ENCODE results near the gene ZBTB16. TPM values are rescaled to one million over a fixed set of nuclear protein-coding genes. Genes with fewer than 3 reads are reported as not detected.
A peak's percentile ranks its signal among the peaks of the same experiment; 100 is the strongest.

ZBTB16 gene
- total and polyA plus RNA-seq, 3 donors from 2014 or later = 11.4 to 88.5 (median 51.5) TPM

DNA sequence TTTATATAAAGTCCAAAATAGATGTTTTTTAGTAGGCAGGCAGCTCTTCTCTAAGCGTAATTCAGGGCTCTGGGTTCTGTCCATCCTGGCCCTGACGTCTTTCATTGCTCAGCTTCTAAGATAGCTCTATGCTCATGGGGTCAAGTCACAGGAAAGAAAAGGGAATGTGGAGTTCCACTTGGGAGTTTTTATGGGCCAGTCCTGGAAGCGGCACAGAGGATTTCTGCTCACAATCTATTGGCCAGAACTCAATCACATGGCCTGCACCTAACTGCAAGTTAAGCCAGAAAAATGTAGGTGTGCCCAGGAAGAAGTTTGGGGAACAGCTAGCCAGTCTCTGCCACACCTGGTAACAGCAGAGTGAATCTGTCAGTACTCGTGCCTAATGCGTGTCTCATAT is 7.4 kb upstream of the ZBTB16 start:
- DNase-seq = no peak

GRCh38 chr11:114053406-114053805 is 6.1 kb upstream of the ZBTB16 start:
- no peak for DNase-seq
- Histone ChIP-seq H3K27me3 (no peaks in the 10 kb centered on the region), H3K36me3 (ENCODE audit: low read depth, missing control alignments) (no peaks in the 10 kb centered on the region), H3K9me3 (no peaks in the 10 kb centered on the region), H3K4me3 (no peak overlapping the region), H3K27ac (no peak overlapping the region), H3K4me1 (peaks cover 16% of the 10 kb centered on the region)
- 89 to 96% methylated on average over 2 of the region's 2 CpGs for whole genome bisulfite sequencing, 2 donors
- TF ChIP-seq, protein P1, sequence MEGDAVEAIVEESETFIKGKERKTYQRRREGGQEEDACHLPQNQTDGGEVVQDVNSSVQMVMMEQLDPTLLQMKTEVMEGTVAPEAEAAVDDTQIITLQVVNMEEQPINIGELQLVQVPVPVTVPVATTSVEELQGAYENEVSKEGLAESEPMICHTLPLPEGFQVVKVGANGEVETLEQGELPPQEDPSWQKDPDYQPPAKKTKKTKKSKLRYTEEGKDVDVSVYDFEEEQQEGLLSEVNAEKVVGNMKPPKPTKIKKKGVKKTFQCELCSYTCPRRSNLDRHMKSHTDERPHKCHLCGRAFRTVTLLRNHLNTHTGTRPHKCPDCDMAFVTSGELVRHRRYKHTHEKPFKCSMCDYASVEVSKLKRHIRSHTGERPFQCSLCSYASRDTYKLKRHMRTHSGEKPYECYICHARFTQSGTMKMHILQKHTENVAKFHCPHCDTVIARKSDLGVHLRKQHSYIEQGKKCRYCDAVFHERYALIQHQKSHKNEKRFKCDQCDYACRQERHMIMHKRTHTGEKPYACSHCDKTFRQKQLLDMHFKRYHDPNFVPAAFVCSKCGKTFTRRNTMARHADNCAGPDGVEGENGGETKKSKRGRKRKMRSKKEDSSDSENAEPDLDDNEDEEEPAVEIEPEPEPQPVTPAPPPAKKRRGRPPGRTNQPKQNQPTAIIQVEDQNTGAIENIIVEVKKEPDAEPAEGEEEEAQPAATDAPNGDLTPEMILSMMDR (IDR thresholded peaks at IDR 0.05) = no peak
- no peak for TF ChIP-seq POLR2A (IDR thresholded peaks at IDR 0.05)
- intact Hi-C loops (cut with DNase I; ENCODE audit: low total_unique reads) = no loop called here

More for the DNA sequence above, 7.4 kb upstream of the ZBTB16 start:
- Histone ChIP-seq H3K27ac (no peak overlapping the region), H3K4me3 (no peak overlapping the region), H3K9me3 (no peaks in the 10 kb centered on the region), H3K27me3 (no peaks in the 10 kb centered on the region), H3K4me1 (peaks cover 5% of the 10 kb centered on the region), H3K36me3 (ENCODE audit: low read depth, missing control alignments) (no peaks in the 10 kb centered on the region)
- TF ChIP-seq POLR2A (IDR thresholded peaks at IDR 0.05) = no peak
- TF ChIP-seq, protein P1 (IDR thresholded peaks at IDR 0.05) = no peak
- intact Hi-C loops (cut with DNase I; ENCODE audit: low total_unique reads) = no loop called here
- 74 to 77% methylated on average over 5 of the region's 5 CpGs for WGBS, 2 donors

DNA sequence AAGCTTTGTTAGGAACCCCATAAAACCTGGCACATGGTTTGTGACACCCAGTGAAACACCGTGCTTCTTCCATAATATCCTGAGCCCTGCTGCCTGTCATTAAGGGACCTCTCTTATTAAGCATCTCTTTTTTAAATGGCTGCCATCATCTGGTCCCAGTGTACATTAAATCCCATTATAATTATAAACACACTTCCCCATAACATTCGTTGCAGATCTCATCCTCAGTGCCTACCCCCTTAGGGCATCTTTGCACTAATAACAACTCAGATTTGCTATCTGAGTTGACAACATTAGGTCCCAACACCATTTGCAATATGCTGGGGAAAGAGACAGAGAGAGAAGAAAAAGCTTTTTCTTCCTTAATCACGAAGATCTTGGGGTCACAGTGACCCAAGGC is 4.7 kb upstream of the ZBTB16 start:
- Histone ChIP-seq H3K27ac (no peak overlapping the region), H3K36me3 (ENCODE audit: low read depth, missing control alignments) (no peaks in the 10 kb centered on the region), H3K4me1 (peaks cover 19% of the 10 kb centered on the region), H3K27me3 (no peaks in the 10 kb centered on the region), H3K9me3 (no peaks in the 10 kb centered on the region), H3K4me3 (no peak overlapping the region)
- TF ChIP-seq, protein P1 (IDR thresholded peaks at IDR 0.05) = no peak
- no peak for TF ChIP-seq POLR2A (IDR thresholded peaks at IDR 0.05)
- WGBS, 2 donors = 82 to 85% methylated on average over 3 of the region's 3 CpGs
- no peak for DNase-seq
- intact Hi-C loops (cut with DNase I; ENCODE audit: low total_unique reads) = no loop called here

DNA sequence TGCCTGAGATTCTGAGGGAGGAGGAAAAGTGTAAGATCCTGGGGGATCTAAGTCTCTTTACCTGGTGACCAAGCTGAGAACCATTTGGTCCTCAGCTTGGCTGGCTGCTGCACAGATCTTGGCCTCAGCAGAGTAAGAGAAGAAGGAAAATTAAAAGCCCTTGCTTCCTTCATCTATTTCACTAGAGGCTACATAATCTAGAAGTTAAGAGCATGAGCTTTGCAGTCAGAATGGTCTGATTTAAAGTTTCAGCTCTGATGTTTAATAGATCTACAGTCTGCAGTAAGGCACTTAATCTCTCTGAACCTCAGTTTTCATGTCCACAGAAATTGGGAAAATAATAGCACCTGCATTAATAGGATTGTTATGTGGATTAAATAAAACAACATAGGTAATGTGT is 3.1 kb upstream of the ZBTB16 start:
- H3K4me1 ChIP-seq = peaks cover 19% of the 10 kb centered on the region
- intact Hi-C loops (cut with DNase I; ENCODE audit: low total_unique reads) = no loop called here

GRCh38 chr11:114057147-114057546 is 2.4 kb upstream of the ZBTB16 start:
- peaks cover 19% of the 10 kb centered on the region for H3K4me1 ChIP-seq
- no peak overlapping the region for H3K4me3 ChIP-seq
- peak; percentile 71 for DNase-seq
- H3K36me3 ChIP-seq (ENCODE audit: low read depth, missing control alignments) = no peaks in the 10 kb centered on the region
- whole genome bisulfite sequencing, 2 donors = 60 to 70% methylated on average over 7 of the region's 7 CpGs
- TF ChIP-seq POLR2A (IDR thresholded peaks at IDR 0.05) = no peak
- TF ChIP-seq, protein P1 (IDR thresholded peaks at IDR 0.05) = no peak
- intact Hi-C loops (cut with DNase I; ENCODE audit: low total_unique reads) = no loop called here
- no peaks in the 10 kb centered on the region for H3K9me3 ChIP-seq
- no peaks in the 10 kb centered on the region for H3K27me3 ChIP-seq
- no peak overlapping the region for H3K27ac ChIP-seq

More for the DNA sequence above, 3.1 kb upstream of the ZBTB16 start:
- Histone ChIP-seq H3K36me3 (ENCODE audit: low read depth, missing control alignments) (no peaks in the 10 kb centered on the region), H3K9me3 (no peaks in the 10 kb centered on the region), H3K27me3 (no peaks in the 10 kb centered on the region), H3K27ac (no peak overlapping the region), H3K4me3 (no peak overlapping the region)
- TF ChIP-seq, protein P1 (IDR thresholded peaks at IDR 0.05) = no peak
- no peak for TF ChIP-seq POLR2A (IDR thresholded peaks at IDR 0.05)
- no peak for DNase-seq

Measured in testis (tissue), 3 donors.